ENCODE data around the gene ESRP2.

The ESRP2 gene

GRCh38 chr16:68263559-68264127, 27.7 kb upstream of the ESRP2 start:
- no peak for FAIRE-seq

GRCh38 chr16:68259007-68259825, 23.3 kb upstream of the ESRP2 start:
- no peak for FAIRE-seq

GRCh38 chr16:68257906-68258800, 22.2 kb upstream of the ESRP2 start:
- FAIRE-seq: no peak

GRCh38 chr16:68257251-68257905, 21.5 kb upstream of the ESRP2 start:
- FAIRE-seq: no peak

- no peak for FAIRE-seq
Observed at GRCh38 chr16:68255712-68256111, 19.8 kb upstream of the ESRP2 start.

- no peak for FAIRE-seq
Observed at GRCh38 chr16:68253721-68254120, 17.8 kb upstream of the ESRP2 start.

DNA sequence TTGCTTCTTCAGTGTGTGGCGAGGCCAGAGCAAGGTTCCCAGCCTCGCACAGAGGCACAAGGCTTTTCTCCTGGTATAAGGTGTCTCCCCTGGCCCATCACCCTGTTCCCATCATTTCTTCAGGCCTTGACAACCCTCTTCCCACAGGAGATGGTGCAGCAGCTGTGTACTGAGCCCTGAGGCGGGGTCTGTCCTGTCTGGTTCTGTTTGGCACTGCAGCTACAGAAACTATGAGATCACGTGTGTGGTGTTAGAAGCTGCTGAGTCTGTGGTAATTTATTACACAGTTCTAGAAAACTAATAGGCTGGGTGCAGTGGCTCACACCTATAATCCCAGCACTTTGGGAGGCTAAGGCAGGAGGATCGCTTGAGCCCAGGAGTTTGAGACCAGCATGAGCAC, 16.5 kb upstream of the ESRP2 start:
- no peak for FAIRE-seq

GRCh38 chr16:68251832-68252231, 15.9 kb upstream of the ESRP2 start:
- no peak for FAIRE-seq

DNA sequence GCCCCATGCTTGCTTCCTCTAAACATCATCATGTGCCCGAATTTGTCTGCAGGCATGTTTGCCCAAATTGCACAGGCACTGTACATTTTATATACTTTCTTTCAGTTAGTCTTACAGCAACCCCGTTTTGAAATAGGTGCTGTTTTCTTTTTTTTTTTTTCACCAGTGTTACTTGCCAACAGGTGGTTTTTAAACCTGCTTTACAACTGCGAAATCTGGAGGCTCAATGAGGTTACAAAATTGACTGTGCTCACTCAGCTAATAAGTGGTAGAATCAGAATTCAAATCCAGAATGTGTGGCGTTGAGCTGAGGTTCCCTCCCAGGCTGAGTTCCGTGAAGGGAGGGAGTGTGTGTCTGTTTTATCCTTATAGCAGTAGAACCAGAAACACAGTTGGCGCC, 15.0 kb upstream of the ESRP2 start:
- no peak for FAIRE-seq

DNA sequence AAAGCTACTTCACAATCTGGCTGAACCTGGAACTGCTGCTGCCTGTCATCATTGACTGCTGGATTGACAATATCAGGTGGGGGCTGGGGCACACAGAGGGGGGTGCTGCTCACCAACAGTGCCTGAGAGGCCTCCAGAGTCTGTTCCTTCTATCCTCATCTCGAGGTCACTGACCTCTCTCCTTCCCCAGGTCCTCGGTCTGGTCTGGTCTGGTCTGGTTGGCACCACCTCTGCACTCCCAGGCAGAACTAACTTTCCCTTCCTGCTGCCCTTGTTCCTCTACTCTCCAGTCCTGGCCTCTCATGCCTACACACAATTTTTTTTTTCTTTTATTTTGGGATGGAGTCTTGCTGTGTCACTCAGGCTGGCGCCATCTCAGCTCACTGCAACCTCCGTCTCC, 13.4 kb upstream of the ESRP2 start:
- FAIRE-seq: no peak

- FAIRE-seq: no peak
Observed at GRCh38 chr16:68247932-68248331, 12.0 kb upstream of the ESRP2 start.

DNA sequence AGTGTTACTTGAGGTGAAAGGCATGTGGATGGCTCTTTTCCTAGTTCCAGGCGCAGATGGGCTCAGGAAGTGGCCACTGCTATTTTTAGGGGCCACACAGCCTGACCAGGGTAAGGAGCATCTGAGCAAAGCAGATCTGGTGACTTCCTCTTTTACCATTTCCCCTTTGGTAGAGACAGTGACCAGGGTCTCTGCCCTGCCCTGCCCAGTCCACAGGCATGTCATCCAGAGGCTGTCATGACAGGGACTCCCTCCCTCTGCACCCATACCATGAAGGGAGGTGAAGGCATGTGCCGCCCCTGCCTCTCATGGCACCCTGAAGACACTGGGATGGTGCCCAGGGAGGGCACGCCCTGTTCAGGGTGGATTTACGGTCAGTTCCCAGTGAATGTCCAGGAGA, 11.5 kb upstream of the ESRP2 start:
- FAIRE-seq: no peak

DNA sequence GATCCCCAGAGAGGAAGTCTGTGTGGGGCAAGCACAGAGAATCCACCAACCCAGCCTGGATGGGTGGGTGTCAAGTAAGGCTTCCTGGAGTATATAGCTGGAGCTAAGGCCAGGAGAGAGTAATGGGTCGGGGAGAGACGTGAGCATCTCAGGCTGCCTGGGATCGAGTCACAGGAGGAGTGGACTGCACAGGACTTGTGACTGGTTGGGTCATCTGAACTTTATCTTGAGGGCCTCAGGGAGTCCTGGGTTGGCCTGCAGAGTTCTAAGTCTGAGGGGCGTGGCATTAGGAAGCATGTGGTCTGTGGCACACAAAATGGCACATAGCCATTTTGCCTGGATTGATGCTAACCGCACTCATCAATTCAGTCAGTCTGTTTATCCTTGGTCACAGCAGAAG, 10.7 kb upstream of the ESRP2 start:
- no peak for FAIRE-seq

DNA sequence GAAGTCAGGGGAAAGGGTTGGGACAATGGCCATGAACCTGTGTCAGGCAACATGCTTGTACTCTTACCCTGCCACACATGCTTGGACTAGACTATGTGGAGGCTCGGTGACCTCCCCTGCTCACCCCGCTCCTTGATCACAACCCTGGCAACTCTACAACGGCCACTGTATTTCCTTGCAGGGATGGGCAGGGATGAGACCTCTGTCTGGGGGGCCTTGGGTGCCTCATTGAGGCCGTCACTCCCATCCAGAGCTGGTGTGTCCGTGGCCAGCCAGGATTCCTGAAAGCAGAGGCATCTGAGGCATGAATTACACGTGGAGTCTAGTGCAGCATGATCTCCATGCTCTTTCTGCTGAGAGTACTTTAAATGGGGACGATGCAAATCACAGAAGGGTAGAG, 10.2 kb upstream of the ESRP2 start:
- no peak for FAIRE-seq

DNA sequence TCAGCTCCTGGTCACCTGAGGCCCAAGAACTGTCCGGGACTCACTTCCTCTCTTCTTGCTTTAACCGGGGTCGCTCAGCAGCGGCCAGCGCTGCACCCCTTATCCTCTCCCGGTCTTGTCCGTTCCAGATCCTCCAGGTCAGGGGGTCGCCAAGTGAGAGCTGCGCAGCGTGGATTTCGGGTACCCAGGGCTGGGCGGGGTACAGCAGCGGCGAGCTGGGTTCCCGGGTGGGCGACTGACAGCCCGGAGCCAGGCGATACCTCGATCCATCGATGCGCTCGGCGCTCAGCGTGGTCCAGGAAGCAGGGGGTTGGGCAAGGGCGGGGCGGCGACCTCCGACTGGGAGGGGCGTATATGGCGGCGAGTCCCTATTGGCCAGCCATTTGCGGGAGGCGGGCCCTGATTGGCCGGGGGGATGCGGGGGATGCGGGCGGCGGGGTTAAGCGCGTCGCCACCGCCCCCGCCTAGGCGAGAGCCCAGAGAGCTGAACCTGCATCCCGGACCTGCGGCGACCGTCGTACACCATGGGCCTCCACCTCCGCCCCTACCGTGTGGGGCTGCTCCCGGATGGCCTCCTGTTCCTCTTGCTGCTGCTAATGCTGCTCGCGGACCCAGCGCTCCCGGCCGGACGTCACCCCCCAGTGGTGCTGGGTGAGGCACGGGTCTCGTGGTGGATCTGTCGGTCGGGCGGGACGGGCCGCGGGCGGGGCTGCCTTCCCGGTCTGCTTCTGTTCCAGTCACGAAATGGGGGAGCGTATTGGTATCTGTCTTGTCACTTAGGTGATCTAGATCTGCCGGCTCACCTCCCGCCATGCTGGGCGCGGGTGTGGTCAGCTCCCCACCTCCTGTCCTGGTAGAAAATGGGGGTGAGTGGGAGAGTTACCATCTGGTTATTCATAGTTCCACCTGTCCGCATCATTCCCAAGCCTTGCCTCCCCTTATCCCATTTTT, 9.3 kb upstream of the ESRP2 start, which contains the start of gene PLA2G15:
PLA2G15 (plus strand) TSS at position 471 of the 951 bp plus-strand sequence; CDS start at position 525, 54 bp downstream.
- FAIRE-seq: no peak

- no peak for FAIRE-seq
Observed at GRCh38 chr16:68244481-68244902, 8.6 kb upstream of the ESRP2 start.

GRCh38 chr16:68242926-68243858, 7.3 kb upstream of the ESRP2 start:
- FAIRE-seq: no peak

DNA sequence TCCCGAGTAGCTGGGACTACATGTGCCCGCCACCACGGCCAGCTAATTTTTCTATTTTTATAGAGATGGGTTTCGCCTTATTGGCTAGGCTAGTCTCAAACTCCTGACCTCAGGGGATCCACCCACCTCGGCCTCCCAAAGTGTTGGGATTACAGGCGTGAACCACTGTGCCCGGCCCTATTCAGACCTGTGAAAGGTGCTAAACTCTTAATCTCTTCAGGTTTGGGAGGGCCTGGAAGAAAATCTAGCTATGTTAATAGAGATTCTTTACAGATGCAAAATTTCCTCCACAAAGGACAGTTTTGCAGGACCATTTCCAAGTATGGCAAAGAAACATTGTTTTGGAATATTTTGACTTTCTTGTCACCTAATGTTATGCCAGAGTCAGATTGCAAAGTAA, 6.2 kb upstream of the ESRP2 start:
- FAIRE-seq: no peak

- no peak for FAIRE-seq
Observed at GRCh38 chr16:68238029-68238345, 2.1 kb upstream of the ESRP2 start.

DNA sequence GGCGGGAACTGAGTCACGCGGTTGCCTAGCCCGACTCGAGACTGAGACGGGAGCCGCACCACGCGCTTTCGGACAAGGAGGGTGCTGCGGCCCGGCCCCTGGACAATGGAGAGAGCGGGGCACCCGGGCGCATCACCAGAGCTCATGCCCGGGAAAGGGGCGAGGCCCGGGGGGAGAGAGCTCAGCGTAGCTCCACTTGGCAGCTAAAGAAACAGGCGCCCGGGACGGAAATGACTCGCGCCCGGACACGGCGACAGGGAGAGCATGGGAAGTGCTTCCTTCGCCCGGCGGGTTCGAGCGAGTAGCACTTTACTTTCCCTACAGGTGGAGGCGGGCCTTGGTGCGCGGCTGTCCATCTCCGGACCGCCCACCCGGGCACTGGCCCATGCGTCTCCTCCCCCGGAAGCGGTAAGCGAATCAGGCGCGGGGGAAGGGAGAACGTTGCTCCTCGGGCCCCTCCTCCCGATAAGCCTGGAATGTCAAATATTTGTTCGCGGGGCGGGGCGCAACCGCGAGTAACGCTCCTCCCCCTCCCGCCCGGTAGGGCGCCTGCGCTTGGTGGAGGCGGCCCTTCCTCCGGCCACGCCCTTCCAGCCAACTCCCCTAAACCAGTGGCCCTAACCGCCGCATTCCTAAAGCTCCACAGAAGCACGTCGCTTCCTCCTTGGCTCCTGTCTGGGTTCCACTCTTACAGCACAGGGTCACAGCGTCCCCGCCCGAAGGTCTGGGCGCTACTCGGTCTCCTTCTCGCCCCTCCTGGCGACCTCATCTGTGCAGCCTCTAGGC, 1.5 kb upstream of the ESRP2 start:
- FAIRE-seq: peak; percentile 97
